H9 (cell line): Measurements from ENCODE around the gene NEB. TPM values are rescaled to one million over a fixed set of nuclear protein-coding genes. Genes with fewer than 3 reads are reported as not detected.

Experiments used
- DNase-seq: peaks from one replicate; pipeline ENCODE4 v3.0.0-alpha.2; 2017
- H2AFZ ChIP-seq: one replicate; pipeline ENCODE4 v1.6.1; 2013; ENCODE audit warnings: mild to moderate bottlenecking, low read length, control low read depth, moderate library complexity
- H2AK5ac ChIP-seq: 2 replicates; pipeline ENCODE4 v1.6.1; 2013; ENCODE audit warnings: low read length, control low read depth, mixed read lengths; ENCODE audit not compliant: insufficient read length
- H2BK120ac ChIP-seq: one replicate; pipeline ENCODE4 v1.6.1; 2013; ENCODE audit warnings: low read depth, mild to moderate bottlenecking, low read length, control low read depth, inconsistent platforms; ENCODE audit not compliant: poor library complexity, severe bottlenecking
- H2BK12ac ChIP-seq: 2 replicates; pipeline ENCODE4 v1.6.1; 2013; ENCODE audit warnings: low read length, control low read depth, mixed read lengths, low read depth; ENCODE audit not compliant: insufficient read length
- H2BK15ac ChIP-seq: 2 replicates; pipeline ENCODE4 v1.6.1; 2013; ENCODE audit warnings: low read depth, low read length, control low read depth
- H2BK20ac ChIP-seq: one replicate; pipeline ENCODE4 v1.6.1; 2013; ENCODE audit warnings: low read depth, mild to moderate bottlenecking, low read length, control low read depth, inconsistent platforms; ENCODE audit not compliant: poor library complexity, severe bottlenecking
- H2BK5ac ChIP-seq: 2 replicates; pipeline ENCODE4 v1.6.1; 2013; ENCODE audit warnings: low read length, control low read depth, mixed read lengths; ENCODE audit not compliant: insufficient read length
- H3K14ac ChIP-seq: 2 replicates; pipeline ENCODE4 v1.6.1; 2013; ENCODE audit warnings: low read length, control low read depth; ENCODE audit not compliant: insufficient read depth
- H3K18ac ChIP-seq: 2 replicates; pipeline ENCODE4 v1.6.1; 2013; ENCODE audit warnings: low read depth, mild to moderate bottlenecking, mixed read lengths, low read length, control low read depth; ENCODE audit not compliant: insufficient read length
- H3K23ac ChIP-seq: 2 replicates; pipeline ENCODE4 v1.6.1; 2013; ENCODE audit warnings: low read length, control low read depth, mixed read lengths, low read depth; ENCODE audit not compliant: insufficient read length
- H3K23me2 ChIP-seq: 2 replicates; pipeline ENCODE4 v1.6.1; 2013; ENCODE audit warnings: low read depth, mild to moderate bottlenecking, mixed read lengths, low read length, control low read depth; ENCODE audit not compliant: insufficient read length, poor library complexity, severe bottlenecking
- H3K27ac ChIP-seq: 2 replicates; pipeline ENCODE4 v1.5.1; 2013; ENCODE audit warnings: low read length, control low read depth, mixed read lengths, low read depth; ENCODE audit not compliant: insufficient read length
- H3K27me3 ChIP-seq: 2 replicates; pipeline ENCODE4 v1.6.1; 2013; ENCODE audit warnings: low read length, control low read depth, inconsistent platforms; ENCODE audit not compliant: insufficient read depth
- H3K4ac ChIP-seq: 2 replicates; pipeline ENCODE4 v1.6.1; 2013; ENCODE audit warnings: low read depth, mild to moderate bottlenecking, control low read depth, inconsistent platforms, low read length, moderate library complexity
- H3K4me1 ChIP-seq: 2 replicates; pipeline ENCODE4 v1.6.1; 2013; ENCODE audit warnings: low read length, control low read depth, inconsistent platforms; ENCODE audit not compliant: insufficient read depth
- H3K4me2 ChIP-seq: 2 replicates; pipeline ENCODE4 v1.6.1; 2013; ENCODE audit warnings: low read length, control low read depth, mixed read lengths; ENCODE audit not compliant: insufficient read length, insufficient read depth
- H3K56ac ChIP-seq: 2 replicates; pipeline ENCODE4 v1.6.1; 2013; ENCODE audit warnings: low read depth, mild to moderate bottlenecking, mixed read lengths, low read length, control low read depth; ENCODE audit not compliant: insufficient read length
- H3K79me1 ChIP-seq: 2 replicates; pipeline ENCODE4 v1.6.1; 2013; ENCODE audit warnings: low read depth, mild to moderate bottlenecking, moderate library complexity, low read length, control low read depth, inconsistent platforms; ENCODE audit not compliant: insufficient read depth, poor library complexity, severe bottlenecking
- H3K79me2 ChIP-seq: 2 replicates; pipeline ENCODE4 v1.6.1; 2013; ENCODE audit warnings: low read length, control low read depth, inconsistent platforms; ENCODE audit not compliant: insufficient read depth
- H3K9ac ChIP-seq: 2 replicates; pipeline ENCODE4 v1.6.1; 2013; ENCODE audit warnings: low read length, control low read depth, mixed read lengths; ENCODE audit not compliant: insufficient read length; ENCODE audit errors: extremely low read depth
- H3K9me3 ChIP-seq: one replicate; pipeline ENCODE4 v1.6.1; 2013; ENCODE audit warnings: low read depth, low read length, inconsistent platforms; ENCODE audit not compliant: control insufficient read depth
- H3T11ph ChIP-seq: one replicate; pipeline ENCODE4 v1.6.1; 2013; ENCODE audit warnings: mild to moderate bottlenecking, low read length, control low read depth, inconsistent platforms
- H4K20me1 ChIP-seq: one replicate; pipeline ENCODE4 v1.6.1; 2013; ENCODE audit not compliant: control insufficient read depth, insufficient read length, insufficient read depth
- H4K5ac ChIP-seq: 2 replicates; pipeline ENCODE4 v1.6.1; 2013; ENCODE audit warnings: low read depth, mild to moderate bottlenecking, mixed read lengths, low read length, control low read depth; ENCODE audit not compliant: insufficient read length
- H4K8ac ChIP-seq: replicated peaks from 2 replicates; pipeline ENCODE4 v1.6.1; 2013; ENCODE audit warnings: low read length, control low read depth, mixed read lengths, low read depth; ENCODE audit not compliant: insufficient read length
- H4K91ac ChIP-seq: 2 replicates; pipeline ENCODE4 v1.6.1; 2013; ENCODE audit warnings: low read depth, mild to moderate bottlenecking, moderate library complexity, mixed read lengths, low read length, control low read depth; ENCODE audit not compliant: insufficient read length
- H3K27ac Mint-ChIP-seq, 3 experiments: 2 replicates in 2 of 3; 3 replicates in 1 of 3; pipeline ENCODE4 v1.8.0; 2020 to 2021; ENCODE audit warnings: mixed read lengths in 3 of 3, mild to moderate bottlenecking in 1 of 3, moderate library complexity in 1 of 3
- H3K27me3 Mint-ChIP-seq: 2 replicates; pipeline ENCODE4 v1.8.0; 2021; ENCODE audit warnings: low read depth, mild to moderate bottlenecking, moderate library complexity, mixed read lengths
- H3K36me3 Mint-ChIP-seq, 3 experiments: 2 replicates in 2 of 3; 3 replicates in 1 of 3; pipeline ENCODE4 v1.8.0; 2020 to 2021; ENCODE audit warnings: low read depth in 3 of 3, mixed read lengths in 3 of 3; ENCODE audit not compliant: insufficient read depth in 1 of 3
- H3K4me1 Mint-ChIP-seq, 2 experiments: 2 replicates each; pipeline ENCODE4 v1.8.0; 2020; ENCODE audit warnings: mixed read lengths in 2 of 2
- H3K4me3 Mint-ChIP-seq, 2 experiments: 2 replicates in 1 of 2; 3 replicates in 1 of 2; pipeline ENCODE4 v1.8.0; 2020 to 2021; ENCODE audit warnings: mild to moderate bottlenecking in 2 of 2, mixed read lengths in 2 of 2, moderate library complexity in 1 of 2
- H3K9me3 Mint-ChIP-seq, 2 experiments: 2 replicates in 1 of 2; 3 replicates in 1 of 2; pipeline ENCODE4 v1.8.0; 2020; ENCODE audit warnings: mild to moderate bottlenecking in 2 of 2, mixed read lengths in 2 of 2, moderate library complexity in 1 of 2
- WGBS: extraction: QIAGEN DNeasy Blood & Tissue Kit; methylation state at CpG from one replicate; pipeline ENCODE4 v1.1.7; 2013; ENCODE audit warnings: missing lambda C conversion rate, low lambda C conversion rate, mixed read lengths; ENCODE audit not compliant: insufficient read length; ENCODE audit errors: extremely low coverage; 5-methylcytosine and 5-hydroxymethylcytosine counted together
- total RNA-seq: library from RNA; stranded (reverse); gene quantifications from 2 replicates; pipeline ENCODE4 v1.2.1, GENCODE V29; 2021
- TF ChIP-seq, protein P1 (sequence below): fragments of 200-600 bp; sonication (generic); conservative IDR thresholded peaks from 3 replicates; pipeline ENCODE4 v1.8.0; 2021; ENCODE audit warnings: antibody characterized with exemption, mild to moderate bottlenecking

The NEB gene
- total RNA-seq, 1 experiment from 2014 or later, result 0.98 TPM

- Histone ChIP-seq H4K91ac (no peak overlapping the region), H2AFZ (no peak overlapping the region), H3K27ac (no peak overlapping the region), H3K4me1 (no peaks in the 10 kb centered on the region), H3K23me2 (no peaks in the 10 kb centered on the region), H3K4me2 (no peak overlapping the region), H3K27me3 (no peaks in the 10 kb centered on the region), H2BK12ac (no peak overlapping the region), H4K8ac (no peak overlapping the region), H3K23ac (no peak overlapping the region), H2BK5ac (no peak overlapping the region), H3K4ac (no peak overlapping the region), H3T11ph (no peak overlapping the region), H3K79me2 (no peaks in the 10 kb centered on the region), H3K79me1 (no peaks in the 10 kb centered on the region), H3K14ac (no peak overlapping the region), H3K56ac (no peak overlapping the region), H3K18ac (no peak overlapping the region), H3K9me3 (no peaks in the 10 kb centered on the region), H2BK20ac (no peak overlapping the region), H3K9ac (no peak overlapping the region), H4K20me1 (no peaks in the 10 kb centered on the region), H2BK15ac (no peak overlapping the region), H2BK120ac (peak overlapping the region; percentile 48), H4K5ac (no peak overlapping the region), H2AK5ac (no peak overlapping the region)
- TF ChIP-seq, protein P1, sequence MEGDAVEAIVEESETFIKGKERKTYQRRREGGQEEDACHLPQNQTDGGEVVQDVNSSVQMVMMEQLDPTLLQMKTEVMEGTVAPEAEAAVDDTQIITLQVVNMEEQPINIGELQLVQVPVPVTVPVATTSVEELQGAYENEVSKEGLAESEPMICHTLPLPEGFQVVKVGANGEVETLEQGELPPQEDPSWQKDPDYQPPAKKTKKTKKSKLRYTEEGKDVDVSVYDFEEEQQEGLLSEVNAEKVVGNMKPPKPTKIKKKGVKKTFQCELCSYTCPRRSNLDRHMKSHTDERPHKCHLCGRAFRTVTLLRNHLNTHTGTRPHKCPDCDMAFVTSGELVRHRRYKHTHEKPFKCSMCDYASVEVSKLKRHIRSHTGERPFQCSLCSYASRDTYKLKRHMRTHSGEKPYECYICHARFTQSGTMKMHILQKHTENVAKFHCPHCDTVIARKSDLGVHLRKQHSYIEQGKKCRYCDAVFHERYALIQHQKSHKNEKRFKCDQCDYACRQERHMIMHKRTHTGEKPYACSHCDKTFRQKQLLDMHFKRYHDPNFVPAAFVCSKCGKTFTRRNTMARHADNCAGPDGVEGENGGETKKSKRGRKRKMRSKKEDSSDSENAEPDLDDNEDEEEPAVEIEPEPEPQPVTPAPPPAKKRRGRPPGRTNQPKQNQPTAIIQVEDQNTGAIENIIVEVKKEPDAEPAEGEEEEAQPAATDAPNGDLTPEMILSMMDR, result no peak
- Mint-ChIP-seq H3K27ac (no peak overlapping the region), H3K4me1 (peaks cover 3 to 4% of the 10 kb centered on the region in 2 experiments; a peak in 1 of 4 replicates), H3K36me3 (no peaks in the 10 kb centered on the region), H3K4me3 (no peak overlapping the region), H3K9me3 (no peaks in the 10 kb centered on the region; a peak in 1 of 5 replicates), H3K27me3 (no peaks in the 10 kb centered on the region)
- no CpG with 5 or more reads among the region's 4 CpGs for WGBS
- no peak for DNase-seq
Observed at GRCh38 chr2:151576080-151576479, 158.2 kb downstream of the NEB start.
